ENCODE results near the gene RAD51C. TPM values are rescaled to one million over a fixed set of nuclear protein-coding genes. Genes with fewer than 3 reads are reported as not detected.

The RAD51C gene
- total and polyA plus RNA-seq, 9 of the 15 experiments (the other 6 are each of a cell fraction or from before 2014, with no cell fraction given) = 93.9 to 341 (median 135) TPM

GRCh38 chr17:58688521-58688920 lies 3.9 kb upstream of the RAD51C start:
- TF ChIP-seq SMC3 (conservative IDR thresholded peaks at IDR 0.05; ENCODE audit: insufficient read depth, low read depth, low read length) = no peak
- TF ChIP-seq ZBTB11 (CRISPR knock-in tag; IDR thresholded peaks at IDR 0.05) = peak in 1 of 3 experiments; percentile 47; a peak in 1 of 6 replicates
- H3K36me3 ChIP-seq (ENCODE audit: control insufficient read depth, insufficient read depth, low read length) = peaks cover 4% of the 10 kb centered on the region; the same call in 1 of the 3 replicates
- peaks cover 11% of the 10 kb centered on the region for H3K79me2 ChIP-seq (ENCODE audit: control insufficient read depth, insufficient read depth, low read length)
- BruUV-seq (replicated peaks) = no TSS peak
- DNase-seq (ENCODE audit: extremely low read depth in 1 of 4, low spot score in 3 of 4) (no peak), FAIRE-seq (no peak), ATAC-seq (no peak)
- no peak overlapping the region for H3K9ac ChIP-seq (ENCODE audit: insufficient read depth in 1 of 2, low read depth in 2 of 2, low read length in 2 of 2)
- H3K4me2 ChIP-seq (ENCODE audit: insufficient read depth, low read length) = no peak overlapping the region
- peaks cover 3% of the 10 kb centered on the region for H3K9me3 ChIP-seq (replicated peaks; ENCODE audit: control insufficient read depth, insufficient read depth, low read depth, low read length)
- intact Hi-C loops (cut with micrococcal nuclease) (no loop called here), in situ Hi-C loops (cut with MboI) (loop anchor here (10.0 kb wide), 1 partner anchor 1236 kb away; no protein-coding TSS in a partner anchor)
- 36% methylated on average over 2 of the region's 2 CpGs for WGBS (ENCODE audit: insufficient coverage, low coverage, missing lambda C conversion rate)
- peaks cover 3 to 6% of the 10 kb centered on the region in 2 experiments; a peak in 4 of 5 replicates for H3K4me1 ChIP-seq (replicated peaks in 1 of 2; ENCODE audit: control insufficient read depth in 2 of 2, insufficient read depth in 2 of 2, low read length in 2 of 2)
- POLR2A ChIA-PET = interaction anchor here (0.7 to 4.1 kb wide), 5 partner anchors 10 to 107 kb away, joined by 3 to 13 read pairs (median 7); no protein-coding TSS in a partner anchor
- no peak overlapping the region for H2AFZ ChIP-seq (ENCODE audit: low read depth, low read length)
- CTCF ChIA-PET (ENCODE audit: low intra/inter-chr PET ratio) = interaction anchor here (0.5 kb wide), 1 partner anchor 14 kb away, joined by 3 read pairs; no protein-coding TSS in a partner anchor
- H3K27me3 ChIP-seq (ENCODE audit: control insufficient read depth in 2 of 2, insufficient read depth in 2 of 2, low read length in 2 of 2) = no peaks in the 10 kb centered on the region
- H3K27ac ChIP-seq (ENCODE audit: extremely low read depth, low read depth, low read length) = no peak overlapping the region
- H4K20me1 ChIP-seq (replicated peaks; ENCODE audit: control insufficient read depth, insufficient read depth, low read length) = no peaks in the 10 kb centered on the region
- H3K9me1 ChIP-seq (ENCODE audit: control insufficient read depth, insufficient read depth, low read length) = no peaks in the 10 kb centered on the region
- H3K4me3 ChIP-seq = no peak overlapping the region

Measured in K562 (cell line).